ENCODE measurements around the gene COL6A2.
"Not testable (repeated sequence)": the region's sequence is repeated elsewhere in the genome, so short reads cannot be mapped to it uniquely, and the experiment has no call there.

GRCh38 chr21:46085259-46085658, 12.7 kb upstream of the COL6A2 start:
- TF ChIP-seq CHD2 (IDR thresholded peaks at IDR 0.05; ENCODE audit: low read length, partially characterized antibody); TCF12 (IDR thresholded peaks at IDR 0.05); TEAD4 (IDR thresholded peaks at IDR 0.05; ENCODE audit: borderline replicate concordance, insufficient read depth); RFX5 (IDR thresholded peaks at IDR 0.05; ENCODE audit: low read length); ELF1 (IDR thresholded peaks at IDR 0.05); POLR2AphosphoS5 (IDR thresholded peaks at IDR 0.05; ENCODE audit: low read depth, low read length); JUND (IDR thresholded peaks at IDR 0.05); EZH2phosphoT487 (IDR thresholded peaks at IDR 0.05; ENCODE audit: borderline replicate concordance, low read depth); EP300 (IDR thresholded peaks at IDR 0.05; ENCODE audit: borderline replicate concordance in 1 of 2, low read depth in 1 of 2, low read length in 1 of 2); MAX (IDR thresholded peaks at IDR 0.05; ENCODE audit: low read depth); RCOR1 (IDR thresholded peaks at IDR 0.05; ENCODE audit: low read length); FOXM1 (IDR thresholded peaks at IDR 0.05; ENCODE audit: low read depth): not testable (repeated sequence)
- TF ChIP-seq, protein P1, sequence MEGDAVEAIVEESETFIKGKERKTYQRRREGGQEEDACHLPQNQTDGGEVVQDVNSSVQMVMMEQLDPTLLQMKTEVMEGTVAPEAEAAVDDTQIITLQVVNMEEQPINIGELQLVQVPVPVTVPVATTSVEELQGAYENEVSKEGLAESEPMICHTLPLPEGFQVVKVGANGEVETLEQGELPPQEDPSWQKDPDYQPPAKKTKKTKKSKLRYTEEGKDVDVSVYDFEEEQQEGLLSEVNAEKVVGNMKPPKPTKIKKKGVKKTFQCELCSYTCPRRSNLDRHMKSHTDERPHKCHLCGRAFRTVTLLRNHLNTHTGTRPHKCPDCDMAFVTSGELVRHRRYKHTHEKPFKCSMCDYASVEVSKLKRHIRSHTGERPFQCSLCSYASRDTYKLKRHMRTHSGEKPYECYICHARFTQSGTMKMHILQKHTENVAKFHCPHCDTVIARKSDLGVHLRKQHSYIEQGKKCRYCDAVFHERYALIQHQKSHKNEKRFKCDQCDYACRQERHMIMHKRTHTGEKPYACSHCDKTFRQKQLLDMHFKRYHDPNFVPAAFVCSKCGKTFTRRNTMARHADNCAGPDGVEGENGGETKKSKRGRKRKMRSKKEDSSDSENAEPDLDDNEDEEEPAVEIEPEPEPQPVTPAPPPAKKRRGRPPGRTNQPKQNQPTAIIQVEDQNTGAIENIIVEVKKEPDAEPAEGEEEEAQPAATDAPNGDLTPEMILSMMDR (IDR thresholded peaks at IDR 0.05), result not testable (repeated sequence)
- TF ChIP-seq, protein P2, sequence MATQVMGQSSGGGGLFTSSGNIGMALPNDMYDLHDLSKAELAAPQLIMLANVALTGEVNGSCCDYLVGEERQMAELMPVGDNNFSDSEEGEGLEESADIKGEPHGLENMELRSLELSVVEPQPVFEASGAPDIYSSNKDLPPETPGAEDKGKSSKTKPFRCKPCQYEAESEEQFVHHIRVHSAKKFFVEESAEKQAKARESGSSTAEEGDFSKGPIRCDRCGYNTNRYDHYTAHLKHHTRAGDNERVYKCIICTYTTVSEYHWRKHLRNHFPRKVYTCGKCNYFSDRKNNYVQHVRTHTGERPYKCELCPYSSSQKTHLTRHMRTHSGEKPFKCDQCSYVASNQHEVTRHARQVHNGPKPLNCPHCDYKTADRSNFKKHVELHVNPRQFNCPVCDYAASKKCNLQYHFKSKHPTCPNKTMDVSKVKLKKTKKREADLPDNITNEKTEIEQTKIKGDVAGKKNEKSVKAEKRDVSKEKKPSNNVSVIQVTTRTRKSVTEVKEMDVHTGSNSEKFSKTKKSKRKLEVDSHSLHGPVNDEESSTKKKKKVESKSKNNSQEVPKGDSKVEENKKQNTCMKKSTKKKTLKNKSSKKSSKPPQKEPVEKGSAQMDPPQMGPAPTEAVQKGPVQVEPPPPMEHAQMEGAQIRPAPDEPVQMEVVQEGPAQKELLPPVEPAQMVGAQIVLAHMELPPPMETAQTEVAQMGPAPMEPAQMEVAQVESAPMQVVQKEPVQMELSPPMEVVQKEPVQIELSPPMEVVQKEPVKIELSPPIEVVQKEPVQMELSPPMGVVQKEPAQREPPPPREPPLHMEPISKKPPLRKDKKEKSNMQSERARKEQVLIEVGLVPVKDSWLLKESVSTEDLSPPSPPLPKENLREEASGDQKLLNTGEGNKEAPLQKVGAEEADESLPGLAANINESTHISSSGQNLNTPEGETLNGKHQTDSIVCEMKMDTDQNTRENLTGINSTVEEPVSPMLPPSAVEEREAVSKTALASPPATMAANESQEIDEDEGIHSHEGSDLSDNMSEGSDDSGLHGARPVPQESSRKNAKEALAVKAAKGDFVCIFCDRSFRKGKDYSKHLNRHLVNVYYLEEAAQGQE (IDR thresholded peaks at IDR 0.05; ENCODE audit: low read depth, low read length), result not testable (repeated sequence)

Measured in SK-N-SH (cell line).